ENCODE measurements around the gene CCDC28B.

CCDC28B gene

GRCh38 chr1:32208891-32209328, 8.5 kb downstream of the CCDC28B start, which contains the start of gene DCDC2B:
TSS of gene DCDC2B (plus strand) at chr1:32209089. CDS start at chr1:32209094, 5 bp downstream.
- Histone ChIP-seq H3K4me1 (ENCODE audit: control insufficient read depth, insufficient read depth, low read length) (peaks cover 31% of the 10 kb centered on the region), H3K9ac (ENCODE audit: low read length) (no peak within 1 kb of the TSS), H3K36me3 (ENCODE audit: control insufficient read depth, insufficient read depth, low read length) (no peaks in the 10 kb centered on the region), H3K9me3 (ENCODE audit: control insufficient read depth, low read length) (no peaks in the 10 kb centered on the region), H3K4me3 (ENCODE audit: low read length) (no peak within 1 kb of the TSS), H3K27me3 (ENCODE audit: control insufficient read depth, insufficient read depth, low read length) (no peaks in the 10 kb centered on the region)

- Histone ChIP-seq H3K9ac (ENCODE audit: low read length) (no peak overlapping the region), H3K36me3 (ENCODE audit: control insufficient read depth, insufficient read depth, low read length) (peaks cover 11% of the 10 kb centered on the region), H3K9me3 (ENCODE audit: control insufficient read depth, low read length) (no peaks in the 10 kb centered on the region), H3K4me1 (ENCODE audit: control insufficient read depth, insufficient read depth, low read length) (peaks cover 19% of the 10 kb centered on the region), H3K27me3 (ENCODE audit: control insufficient read depth, insufficient read depth, low read length) (no peaks in the 10 kb centered on the region), H3K4me3 (ENCODE audit: low read length) (no peak overlapping the region)
Measured at GRCh38 chr1:32215629-32216480, 15.5 kb downstream of the CCDC28B start.

- Histone ChIP-seq H3K4me1 (ENCODE audit: control insufficient read depth, insufficient read depth, low read length) (peaks cover 26% of the 10 kb centered on the region), H3K4me3 (ENCODE audit: low read length) (no peak overlapping the region), H3K9ac (ENCODE audit: low read length) (no peak overlapping the region), H3K9me3 (ENCODE audit: control insufficient read depth, low read length) (no peaks in the 10 kb centered on the region), H3K36me3 (ENCODE audit: control insufficient read depth, insufficient read depth, low read length) (peaks cover 11% of the 10 kb centered on the region), H3K27me3 (ENCODE audit: control insufficient read depth, insufficient read depth, low read length) (no peaks in the 10 kb centered on the region)
Measured at GRCh38 chr1:32216566-32216965, 16.2 kb downstream of the CCDC28B start.

GRCh38 chr1:32219022-32219421, 18.6 kb downstream of the CCDC28B start:
- no peaks in the 10 kb centered on the region for H3K9me3 ChIP-seq (ENCODE audit: control insufficient read depth, low read length)
- H3K4me3 ChIP-seq (ENCODE audit: low read length) = no peak overlapping the region
- no peak overlapping the region for H3K9ac ChIP-seq (ENCODE audit: low read length)
- peaks cover 11% of the 10 kb centered on the region for H3K36me3 ChIP-seq (ENCODE audit: control insufficient read depth, insufficient read depth, low read length)
- no peaks in the 10 kb centered on the region for H3K27me3 ChIP-seq (ENCODE audit: control insufficient read depth, insufficient read depth, low read length)
- H3K4me1 ChIP-seq (ENCODE audit: control insufficient read depth, insufficient read depth, low read length) = peaks cover 39% of the 10 kb centered on the region

- peak overlapping the region; percentile 99 for H3K9ac ChIP-seq (ENCODE audit: low read length)
- no peaks in the 10 kb centered on the region for H3K9me3 ChIP-seq (ENCODE audit: control insufficient read depth, low read length)
- H3K36me3 ChIP-seq (ENCODE audit: control insufficient read depth, insufficient read depth, low read length) = no peaks in the 10 kb centered on the region
- peaks cover 33% of the 10 kb centered on the region for H3K4me1 ChIP-seq (ENCODE audit: control insufficient read depth, insufficient read depth, low read length)
- H3K4me3 ChIP-seq (ENCODE audit: low read length) = peak overlapping the region; percentile 94
- no peaks in the 10 kb centered on the region for H3K27me3 ChIP-seq (ENCODE audit: control insufficient read depth, insufficient read depth, low read length)
Measured at GRCh38 chr1:32220746-32221580, 20.6 kb downstream of the CCDC28B start.

GRCh38 chr1:32221581-32221979, 21.2 kb downstream of the CCDC28B start:
- Histone ChIP-seq H3K4me3 (ENCODE audit: low read length) (peak overlapping the region; percentile 94), H3K27me3 (ENCODE audit: control insufficient read depth, insufficient read depth, low read length) (no peaks in the 10 kb centered on the region), H3K9ac (ENCODE audit: low read length) (peak overlapping the region; percentile 99), H3K9me3 (ENCODE audit: control insufficient read depth, low read length) (no peaks in the 10 kb centered on the region), H3K4me1 (ENCODE audit: control insufficient read depth, insufficient read depth, low read length) (peaks cover 27% of the 10 kb centered on the region), H3K36me3 (ENCODE audit: control insufficient read depth, insufficient read depth, low read length) (no peaks in the 10 kb centered on the region)

- Histone ChIP-seq H3K4me1 (ENCODE audit: control insufficient read depth, insufficient read depth, low read length) (peaks cover 24% of the 10 kb centered on the region), H3K4me3 (ENCODE audit: low read length) (peak within 1 kb of the TSS; percentile 94), H3K9me3 (ENCODE audit: control insufficient read depth, low read length) (no peaks in the 10 kb centered on the region), H3K27me3 (ENCODE audit: control insufficient read depth, insufficient read depth, low read length) (no peaks in the 10 kb centered on the region), H3K9ac (ENCODE audit: low read length) (peak within 1 kb of the TSS; percentile 99), H3K36me3 (ENCODE audit: control insufficient read depth, insufficient read depth, low read length) (no peaks in the 10 kb centered on the region)
Measured at GRCh38 chr1:32221980-32222755, 21.8 kb downstream of the CCDC28B start, which contains the start of the genes EIF3I and TMEM234. TSS of gene EIF3I (plus strand) at chr1:32222407. CDS start at chr1:32222442, 35 bp downstream. TSS of gene TMEM234 (minus strand) at chr1:32222353. CDS start at chr1:32222322, 31 bp downstream.

- H3K9me3 ChIP-seq (ENCODE audit: control insufficient read depth, low read length) = no peaks in the 10 kb centered on the region
- H3K9ac ChIP-seq (ENCODE audit: low read length) = no peak overlapping the region
- H3K27me3 ChIP-seq (ENCODE audit: control insufficient read depth, insufficient read depth, low read length) = no peaks in the 10 kb centered on the region
- H3K4me3 ChIP-seq (ENCODE audit: low read length) = no peak overlapping the region
- peaks cover 24% of the 10 kb centered on the region for H3K4me1 ChIP-seq (ENCODE audit: control insufficient read depth, insufficient read depth, low read length)
- no peaks in the 10 kb centered on the region for H3K36me3 ChIP-seq (ENCODE audit: control insufficient read depth, insufficient read depth, low read length)
Measured at GRCh38 chr1:32223683-32224082, 23.3 kb downstream of the CCDC28B start.

- no peaks in the 10 kb centered on the region for H3K9me3 ChIP-seq (ENCODE audit: control insufficient read depth, low read length)
- H3K36me3 ChIP-seq (ENCODE audit: control insufficient read depth, insufficient read depth, low read length) = no peaks in the 10 kb centered on the region
- no peaks in the 10 kb centered on the region for H3K27me3 ChIP-seq (ENCODE audit: control insufficient read depth, insufficient read depth, low read length)
- H3K9ac ChIP-seq (ENCODE audit: low read length) = no peak overlapping the region
- H3K4me1 ChIP-seq (ENCODE audit: control insufficient read depth, insufficient read depth, low read length) = peaks cover 24% of the 10 kb centered on the region
- H3K4me3 ChIP-seq (ENCODE audit: low read length) = no peak overlapping the region
Measured at GRCh38 chr1:32224285-32224684, 23.9 kb downstream of the CCDC28B start.

- H3K36me3 ChIP-seq (ENCODE audit: control insufficient read depth, insufficient read depth, low read length) = no peaks in the 10 kb centered on the region
- H3K4me1 ChIP-seq (ENCODE audit: control insufficient read depth, insufficient read depth, low read length) = peaks cover 4% of the 10 kb centered on the region
- no peaks in the 10 kb centered on the region for H3K9me3 ChIP-seq (ENCODE audit: control insufficient read depth, low read length)
- no peaks in the 10 kb centered on the region for H3K27me3 ChIP-seq (ENCODE audit: control insufficient read depth, insufficient read depth, low read length)
- H3K9ac ChIP-seq (ENCODE audit: low read length) = no peak overlapping the region
- H3K4me3 ChIP-seq (ENCODE audit: low read length) = no peak overlapping the region
Measured at GRCh38 chr1:32228771-32229170, 28.4 kb downstream of the CCDC28B start.

GRCh38 chr1:32231843-32232432, 31.5 kb downstream of the CCDC28B start:
- Histone ChIP-seq H3K27me3 (ENCODE audit: control insufficient read depth, insufficient read depth, low read length) (no peaks in the 10 kb centered on the region), H3K9ac (ENCODE audit: low read length) (no peak overlapping the region), H3K4me1 (ENCODE audit: control insufficient read depth, insufficient read depth, low read length) (no peaks in the 10 kb centered on the region), H3K9me3 (ENCODE audit: control insufficient read depth, low read length) (no peaks in the 10 kb centered on the region), H3K36me3 (ENCODE audit: control insufficient read depth, insufficient read depth, low read length) (no peaks in the 10 kb centered on the region), H3K4me3 (ENCODE audit: low read length) (no peak overlapping the region)
